ENCODE data around the gene CDCA5. TPM values are rescaled to one million over a fixed set of nuclear protein-coding genes. Genes with fewer than 3 reads are reported as not detected.
A peak's percentile ranks its signal among the peaks of the same experiment; 100 is the strongest.

CDCA5 gene
- total and polyA plus RNA-seq, 2 of the 4 experiments (the other 2 are of a cell fraction): 9.1 to 14.0 TPM

- peak overlapping the region; percentile 26 for H2AFZ ChIP-seq (replicated peaks; ENCODE audit: low read length, poor library complexity)
- H2BK15ac ChIP-seq (ENCODE audit: low read depth, low read length): no peak overlapping the region
- no peak overlapping the region for H3K18ac ChIP-seq (ENCODE audit: low read depth, low read length)
- ChIA-PET CTCF (interaction anchor here (0.5 kb wide), 1 partner anchor 55 kb away, joined by 3 read pairs; no protein-coding TSS in a partner anchor), POLR2A (ENCODE audit: unreplicated experiment) (no interaction called here)
- H4K91ac ChIP-seq (ENCODE audit: insufficient read depth, low read depth, low read length): no peak overlapping the region
- no peak overlapping the region for H2BK5ac ChIP-seq (ENCODE audit: low read depth, low read length, poor library complexity, severe bottlenecking)
- H3K4me1 ChIP-seq (ENCODE audit: control insufficient read depth, insufficient read depth, low read length): peaks cover 6% of the 10 kb centered on the region; the same call in 1 of the 2 replicates
- peaks cover 45% of the 10 kb centered on the region for H3K36me3 ChIP-seq (ENCODE audit: control insufficient read depth, insufficient read depth, low read length)
- H3K79me1 ChIP-seq (ENCODE audit: low read depth in 1 of 2, low read length in 2 of 2): peaks cover 21 to 43% of the 10 kb centered on the region in 2 experiments
- H3K23ac ChIP-seq (ENCODE audit: low read depth, low read length): peak overlapping the region; percentile 50; the same call in 1 of the 2 replicates
- peaks cover 28% of the 10 kb centered on the region for H4K20me1 ChIP-seq (ENCODE audit: insufficient read depth, low read length)
- H3K9me3 ChIP-seq (ENCODE audit: control insufficient read depth, insufficient read depth, low read length): no peaks in the 10 kb centered on the region
- H3K27ac ChIP-seq (ENCODE audit: insufficient read depth, low read length): peak overlapping the region; percentile 99
- no peak overlapping the region for H2BK120ac ChIP-seq (ENCODE audit: low read depth, low read length)
- H3K9me1 ChIP-seq (ENCODE audit: insufficient read depth, low read length): peaks cover 21% of the 10 kb centered on the region
- no peak overlapping the region for H3K56ac ChIP-seq (ENCODE audit: extremely low read depth, insufficient read depth, low read length)
- H2AK5ac ChIP-seq (ENCODE audit: low read depth, low read length): peak overlapping the region; percentile 90; the same call in 1 of the 2 replicates
- TF ChIP-seq CHD1 (IDR thresholded peaks at IDR 0.05; ENCODE audit: low read depth, low read length) (no peak), BHLHE40 (IDR thresholded peaks at IDR 0.05; ENCODE audit: low read depth, low read length) (no peak), CEBPB (IDR thresholded peaks at IDR 0.05; ENCODE audit: low read depth, low read length) (no peak), ELK1 (IDR thresholded peaks at IDR 0.05; ENCODE audit: borderline replicate concordance, low read depth, low read length) (no peak), CTCF (conservative IDR thresholded peaks at IDR 0.05; ENCODE audit: low read depth, low read length) (no peak), NFE2L2 (IDR thresholded peaks at IDR 0.05; ENCODE audit: low read depth, low read length) (no peak), MAZ (IDR thresholded peaks at IDR 0.05; ENCODE audit: borderline replicate concordance, low read depth, low read length) (no peak), SMC3 (IDR thresholded peaks at IDR 0.05; ENCODE audit: low read depth, low read length) (no peak), MXI1 (IDR thresholded peaks at IDR 0.05; ENCODE audit: borderline replicate concordance, low read depth, low read length) (no peak), USF2 (IDR thresholded peaks at IDR 0.05; ENCODE audit: low read depth, low read length) (no peak), FOS (IDR thresholded peaks at IDR 0.05; ENCODE audit: low read depth, low read length) (no peak), RCOR1 (IDR thresholded peaks at IDR 0.05; ENCODE audit: insufficient replicate concordance, low read length) (no peak), RFX5 (IDR thresholded peaks at IDR 0.05; ENCODE audit: low read depth, low read length) (no peak), MAFK (IDR thresholded peaks at IDR 0.05; ENCODE audit: low read depth, low read length) (no peak)
- ATAC-seq (ENCODE audit: low read depth) (no peak), DNase-seq (no peak)
- peak overlapping the region; percentile 55 for H3K4ac ChIP-seq (ENCODE audit: low read depth, low read length)
- 0 out of 2 replicates have a peak overlapping the region, but pooled peaks have one; percentile 8 for H4K5ac ChIP-seq (ENCODE audit: low read depth, low read length)
- H3K14ac ChIP-seq (replicated peaks; ENCODE audit: low read depth, low read length): 0 out of 2 replicates have a peak overlapping the region, but pooled peaks have one; percentile 30
- H2BK20ac ChIP-seq (ENCODE audit: low read depth, low read length): no peak overlapping the region
- H3K9ac ChIP-seq (ENCODE audit: low read depth, low read length): peak overlapping the region; percentile 99
- BruUV-seq (replicated peaks): no TSS peak
- no peaks in the 10 kb centered on the region for H3K27me3 ChIP-seq (ENCODE audit: control insufficient read depth, insufficient read depth, low read length)
- WGBS, 2 experiments (ENCODE audit: extremely low coverage in 2 of 2, insufficient read length in 1 of 2): no CpG with 5 or more reads among the region's 18 CpGs
- H3K4me2 ChIP-seq (ENCODE audit: low read depth, low read length): peak overlapping the region; percentile 93
- peak overlapping the region; percentile 63 for H3K4me3 ChIP-seq (ENCODE audit: insufficient read depth, low read depth, low read length)
- peak overlapping the region; percentile 98 for H2AK9ac ChIP-seq (replicated peaks; ENCODE audit: low read depth, low read length, poor library complexity)
- dilution Hi-C loops (cut with HindIII; ENCODE audit: low sequenced_read_pairs, unreplicated experiment): no loop called here
- in situ Hi-C loops (cut with MboI; ENCODE audit: low sequenced_read_pairs): no loop called here
- H4K8ac ChIP-seq (ENCODE audit: low read depth in 2 of 2, low read length in 2 of 2): peak overlapping the region; percentile 12 to 43; a peak in 2 of 4 replicates
- intact Hi-C loops (cut with micrococcal nuclease): no loop called here
Measured at GRCh38 chr11:65132988-65133700, 49.3 kb upstream of the CDCA5 start.
